Esophagus squamous epithelium (tissue), 5 donors: ENCODE data around the gene ADGRA3. TPM values are rescaled to one million over a fixed set of nuclear protein-coding genes. Genes with fewer than 3 reads are reported as not detected.

Experiments used
- DNase-seq: peaks from one replicate; lab custom pipeline; 2025; lab: John Stamatoyannopoulos, UW
- H3K27ac ChIP-seq, 4 donors: fragments of 200-600 bp; sonication (generic); one replicate each; pipeline ENCODE4 v1.5.1; 2016 to 2019; ENCODE audit warnings: mild to moderate bottlenecking in 1 of 4
- H3K27me3 ChIP-seq, 4 donors: fragments of 200-600 bp; sonication (generic); 1 replicate in 3 of 4; 2 replicates in 1 of 4; pipeline versions ENCODE4 v1.5.1 to v1.6.0; 2017 to 2021; ENCODE audit warnings: antibody characterized with exemption in 1 of 4
- H3K36me3 ChIP-seq, 3 donors: fragments of 200-600 bp; sonication (generic); one replicate each; pipeline ENCODE4 v1.5.1; 2016 to 2019
- H3K4me1 ChIP-seq, 3 donors: fragments of 200-600 bp; sonication (generic); one replicate each; pipeline ENCODE4 v1.5.1; 2017 to 2019
- H3K4me3 ChIP-seq, 4 donors: fragments of 200-600 bp; sonication (generic); 1 replicate in 3 of 4; 2 replicates in 1 of 4; pipeline ENCODE4 v1.5.1; 2016 to 2019; ENCODE audit warnings: mild to moderate bottlenecking in 2 of 4, moderate library complexity in 1 of 4
- H3K9me3 ChIP-seq, 3 donors: fragments of 200-600 bp; sonication (generic); one replicate each; pipeline ENCODE4 v1.5.1; 2016 to 2019
- CTCF ChIP-seq, 6 experiments: fragments of 450-650 bp in 4 of 6; fragments of 200-600 bp in 2 of 6; sonication (generic) in 2 of 6; IDR thresholded peaks; one replicate each; pipeline ENCODE4 v1.5.1; 2016 to 2019; ENCODE audit warnings: antibody characterized with exemption in 6 of 6, mild to moderate bottlenecking in 4 of 6, moderate library complexity in 4 of 6
- POLR2A ChIP-seq, 4 donors: fragments of 450-650 bp; IDR thresholded peaks; one replicate each; pipeline ENCODE4 v1.6.1; 2017; ENCODE audit warnings: antibody characterized with exemption in 4 of 4, mild to moderate bottlenecking in 4 of 4, moderate library complexity in 3 of 4
- WGBS, 2 donors: methylation state at CpG; one replicate each; pipeline ENCODE4 v1.1.5; 2018; 5-methylcytosine and 5-hydroxymethylcytosine counted together
- intact Hi-C: fragments of 100-400 bp; cut with DNase I; formaldehyde crosslinking; loops from one replicate; pipeline ENCODE4 v1.15.0; 2022
- total RNA-seq, 4 donors: library from RNA; depleted of rRNA; stranded (reverse); fragments of >200 nt; gene quantifications; one replicate each; pipeline ENCODE4 v1.1.0, GENCODE V29; 2016
- donor health status: DM: yes; HTN: yes; CAD: no.

The ADGRA3 gene
- total RNA-seq, 4 donors from 2014 or later, result 5.4 to 20.4 (median 12.9) TPM

GRCh38 chr4:22408474-22408873 lies 107.4 kb downstream of the ADGRA3 start:
- no peak overlapping the region for H3K27ac ChIP-seq
- H3K4me1 ChIP-seq, result no peaks in the 10 kb centered on the region
- H3K36me3 ChIP-seq, result peaks cover 0 to 9% (median 0%) of the 10 kb centered on the region in 3 donors
- DNase-seq, result no peak
- no peaks in the 10 kb centered on the region for H3K9me3 ChIP-seq
- 70 to 85% methylated on average over 1 of the region's 1 CpG for WGBS, 2 donors
- H3K27me3 ChIP-seq, result no peaks in the 10 kb centered on the region
- H3K4me3 ChIP-seq, result no peak overlapping the region
- intact Hi-C loops, result no loop called here
- TF ChIP-seq CTCF (IDR thresholded peaks at IDR 0.05) (no peak), POLR2A (IDR thresholded peaks at IDR 0.05) (no peak)

- Histone ChIP-seq H3K36me3 (peaks cover 0 to under 1% (median 0%) of the 10 kb centered on the region in 3 donors), H3K27ac (no peak overlapping the region), H3K27me3 (no peaks in the 10 kb centered on the region), H3K4me3 (no peak overlapping the region), H3K9me3 (no peaks in the 10 kb centered on the region), H3K4me1 (no peaks in the 10 kb centered on the region)
- intact Hi-C loops, result no loop called here
- TF ChIP-seq CTCF (IDR thresholded peaks at IDR 0.05), result no peak
- DNase-seq, result no peak
These were observed 108.5 kb downstream of the ADGRA3 start for GRCh38 chr4:22407361-22407760.

GRCh38 chr4:22398671-22399070 lies 117.2 kb downstream of the ADGRA3 start:
- no peak for TF ChIP-seq POLR2A (IDR thresholded peaks at IDR 0.05)
- TF ChIP-seq CTCF (IDR thresholded peaks at IDR 0.05), result no peak
- H3K27ac ChIP-seq, result no peak overlapping the region
- no peak for DNase-seq
- peaks cover 0 to 18% (median 0%) of the 10 kb centered on the region in 3 donors for H3K36me3 ChIP-seq
- H3K4me3 ChIP-seq, result no peak overlapping the region
- no peaks in the 10 kb centered on the region for H3K4me1 ChIP-seq
- intact Hi-C loops, result no loop called here
- H3K9me3 ChIP-seq, result no peaks in the 10 kb centered on the region
- no peaks in the 10 kb centered on the region for H3K27me3 ChIP-seq
- WGBS, 2 donors, result 86 to 90% methylated on average over 3 to 4 of the region's 4 CpGs

GRCh38 chr4:22391551-22391950 lies 124.3 kb downstream of the ADGRA3 start:
- no peaks in the 10 kb centered on the region for H3K4me1 ChIP-seq
- H3K4me3 ChIP-seq, result no peak overlapping the region
- no peak overlapping the region for H3K27ac ChIP-seq
- TF ChIP-seq POLR2A (IDR thresholded peaks at IDR 0.05), result no peak
- no peak for TF ChIP-seq CTCF (IDR thresholded peaks at IDR 0.05)
- H3K9me3 ChIP-seq, result no peaks in the 10 kb centered on the region
- intact Hi-C loops, result no loop called here
- no peak for DNase-seq
- 74 to 83% methylated on average over 3 of the region's 3 CpGs for WGBS, 2 donors
- H3K36me3 ChIP-seq, result peaks cover 0 to 17% (median 0%) of the 10 kb centered on the region in 3 donors
- no peaks in the 10 kb centered on the region for H3K27me3 ChIP-seq

GRCh38 chr4:22389240-22389870 lies 126.5 kb downstream of the ADGRA3 start:
- no peaks in the 10 kb centered on the region for H3K4me1 ChIP-seq
- no peak overlapping the region for H3K27ac ChIP-seq
- 9 to 34% methylated on average over 2 to 3 of the region's 3 CpGs for WGBS, 2 donors
- H3K4me3 ChIP-seq, result no peak overlapping the region
- H3K9me3 ChIP-seq, result no peaks in the 10 kb centered on the region
- peaks cover 0 to 17% (median 0%) of the 10 kb centered on the region in 3 donors for H3K36me3 ChIP-seq
- no peaks in the 10 kb centered on the region for H3K27me3 ChIP-seq
- intact Hi-C loops, result no loop called here
- DNase-seq, result no peak
- TF ChIP-seq POLR2A (IDR thresholded peaks at IDR 0.05), result no peak
- peak in 5 of 6 experiments; percentile 52 to 69 (median 63) for TF ChIP-seq CTCF (IDR thresholded peaks at IDR 0.05)
